Stomach (tissue), 4 donors: ENCODE results near the gene AHCYL2.

Experiments used
- CTCF ChIP-seq, 7 experiments: fragments of 450-650 bp in 4 of 7; fragments of 200-600 bp in 3 of 7; sonication (generic) in 3 of 7; IDR thresholded peaks; one replicate each; pipeline ENCODE4 v1.5.1; 2016 to 2019; ENCODE audit warnings: antibody characterized with exemption in 7 of 7, control low read depth in 2 of 7, mild to moderate bottlenecking in 1 of 7
- EP300 ChIP-seq: sonication (generic); formaldehyde crosslinking; IDR thresholded peaks from one replicate; pipeline ENCODE4 v1.6.1; 2017; ENCODE audit warnings: antibody characterized with exemption
- POLR2A ChIP-seq, 4 donors: fragments of 450-650 bp; IDR thresholded peaks; one replicate each; pipeline ENCODE4 v1.6.1; 2016; ENCODE audit warnings: antibody characterized with exemption in 4 of 4, control low read depth in 2 of 4, mild to moderate bottlenecking in 1 of 4, moderate library complexity in 1 of 4
- POLR2AphosphoS5 ChIP-seq, 3 donors: sonication (generic); formaldehyde crosslinking; IDR thresholded peaks; one replicate each; pipeline ENCODE4 v1.6.1; 2016; ENCODE audit warnings: antibody characterized with exemption in 3 of 3

GRCh38 chr7:129438281-129438838 lies 213.5 kb downstream of the AHCYL2 start:
- no peak for TF ChIP-seq POLR2A (IDR thresholded peaks at IDR 0.05)
- TF ChIP-seq EP300, result no peak
- TF ChIP-seq CTCF (IDR thresholded peaks at IDR 0.05), result no peak
- TF ChIP-seq POLR2AphosphoS5 (IDR thresholded peaks at IDR 0.05), result no peak
